Body of pancreas (tissue), 4 donors: ENCODE measurements around the gene SLC1A2.

Source experiments
- POLR2A ChIP-seq, 3 donors: fragments of 450-650 bp; IDR thresholded peaks; one replicate each; pipeline ENCODE4 v1.6.1; 2016; ENCODE audit warnings: antibody characterized with exemption in 3 of 3, mild to moderate bottlenecking in 2 of 3
- TF ChIP-seq, protein P1 (sequence below), 7 experiments: fragments of 450-650 bp in 4 of 7; fragments of 200-600 bp in 3 of 7; sonication (generic) in 3 of 7; IDR thresholded peaks; one replicate each; pipeline ENCODE4 v1.5.1; 2016 to 2019; ENCODE audit warnings: antibody characterized with exemption in 7 of 7

DNA sequence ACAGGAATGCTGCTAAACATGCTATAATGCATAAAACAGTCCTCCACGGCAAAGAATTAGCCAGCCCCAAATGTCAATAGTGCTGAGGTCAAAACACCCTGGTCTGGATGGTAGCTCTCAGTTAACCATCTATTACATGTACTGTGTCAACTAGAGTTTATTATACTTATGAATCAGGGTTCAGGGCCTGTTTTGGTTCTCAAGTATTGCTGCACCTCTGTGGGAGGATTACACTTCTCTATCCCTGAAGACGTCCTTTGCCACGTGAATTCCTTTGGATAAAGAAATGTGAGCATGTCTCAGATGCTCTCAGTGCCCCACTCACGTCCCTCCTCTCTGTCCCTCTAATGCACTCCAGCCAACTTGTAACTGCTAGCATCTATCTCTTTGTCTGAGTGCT lies 53.4 kb downstream of the SLC1A2 start:
- TF ChIP-seq, protein P1, sequence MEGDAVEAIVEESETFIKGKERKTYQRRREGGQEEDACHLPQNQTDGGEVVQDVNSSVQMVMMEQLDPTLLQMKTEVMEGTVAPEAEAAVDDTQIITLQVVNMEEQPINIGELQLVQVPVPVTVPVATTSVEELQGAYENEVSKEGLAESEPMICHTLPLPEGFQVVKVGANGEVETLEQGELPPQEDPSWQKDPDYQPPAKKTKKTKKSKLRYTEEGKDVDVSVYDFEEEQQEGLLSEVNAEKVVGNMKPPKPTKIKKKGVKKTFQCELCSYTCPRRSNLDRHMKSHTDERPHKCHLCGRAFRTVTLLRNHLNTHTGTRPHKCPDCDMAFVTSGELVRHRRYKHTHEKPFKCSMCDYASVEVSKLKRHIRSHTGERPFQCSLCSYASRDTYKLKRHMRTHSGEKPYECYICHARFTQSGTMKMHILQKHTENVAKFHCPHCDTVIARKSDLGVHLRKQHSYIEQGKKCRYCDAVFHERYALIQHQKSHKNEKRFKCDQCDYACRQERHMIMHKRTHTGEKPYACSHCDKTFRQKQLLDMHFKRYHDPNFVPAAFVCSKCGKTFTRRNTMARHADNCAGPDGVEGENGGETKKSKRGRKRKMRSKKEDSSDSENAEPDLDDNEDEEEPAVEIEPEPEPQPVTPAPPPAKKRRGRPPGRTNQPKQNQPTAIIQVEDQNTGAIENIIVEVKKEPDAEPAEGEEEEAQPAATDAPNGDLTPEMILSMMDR (IDR thresholded peaks at IDR 0.05) = no peak
- TF ChIP-seq POLR2A (IDR thresholded peaks at IDR 0.05) = no peak
